IPS-20b (cell line): Measurements from ENCODE around the gene TMEM239.
"Not testable (repeated sequence)": the region's sequence is repeated elsewhere in the genome, so short reads cannot be mapped to it uniquely, and the experiment has no call there.

ENCODE experiments used
- H3K27ac ChIP-seq: one replicate; pipeline ENCODE4 v1.5.1; 2013; ENCODE audit warnings: low read length
- H3K27me3 ChIP-seq: 2 replicates; pipeline ENCODE4 v1.6.1; 2013; ENCODE audit warnings: mild to moderate bottlenecking, low read length, inconsistent platforms; ENCODE audit not compliant: insufficient read depth
- H3K36me3 ChIP-seq: 2 replicates; pipeline ENCODE4 v1.6.1; 2013; ENCODE audit warnings: low read depth, mild to moderate bottlenecking, inconsistent platforms, low read length, moderate library complexity; ENCODE audit not compliant: insufficient read depth
- H3K4me1 ChIP-seq: 2 replicates; pipeline ENCODE4 v1.6.1; 2013; ENCODE audit warnings: mild to moderate bottlenecking, control low read depth, inconsistent platforms, low read length, moderate library complexity; ENCODE audit not compliant: insufficient read depth
- H3K4me3 ChIP-seq: 2 replicates; pipeline ENCODE4 v1.5.1; 2013; ENCODE audit warnings: mild to moderate bottlenecking, low read length, inconsistent platforms
- H3K9ac ChIP-seq: 2 replicates; pipeline ENCODE4 v1.6.1; 2013; ENCODE audit warnings: low read depth, mild to moderate bottlenecking, inconsistent platforms, low read length, moderate library complexity
- H3K9me3 ChIP-seq: 2 replicates; pipeline ENCODE4 v1.6.1; 2013; ENCODE audit warnings: mild to moderate bottlenecking, low read depth, low read length, inconsistent platforms; ENCODE audit not compliant: insufficient read depth

Gene TMEM239

DNA sequence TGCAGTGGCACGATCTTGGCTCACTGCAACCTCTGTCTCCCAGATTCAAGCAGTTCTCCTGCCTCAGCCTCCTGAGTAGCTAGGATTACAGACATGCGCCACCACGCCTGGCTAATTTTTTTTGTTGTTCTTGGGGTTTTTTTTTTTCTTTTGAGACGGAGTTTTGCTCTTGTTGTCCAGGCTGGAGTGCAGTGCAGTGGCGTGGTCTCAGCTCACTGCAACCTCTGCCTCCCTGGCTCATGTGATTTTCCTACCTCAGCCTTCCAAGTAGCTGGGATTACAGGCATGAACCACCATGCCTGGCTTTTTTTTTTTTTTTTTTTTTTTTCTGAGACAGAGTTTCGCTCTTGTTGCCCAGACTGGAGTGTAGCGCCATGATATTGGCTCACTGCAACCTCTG, 15.0 kb downstream of the TMEM239 start:
- H3K36me3 ChIP-seq, H3K27ac ChIP-seq, H3K4me3 ChIP-seq, H3K4me1 ChIP-seq, H3K9ac ChIP-seq, H3K9me3 ChIP-seq: not testable (repeated sequence)
- peaks cover 32% of the 10 kb centered on the region for H3K27me3 ChIP-seq

DNA sequence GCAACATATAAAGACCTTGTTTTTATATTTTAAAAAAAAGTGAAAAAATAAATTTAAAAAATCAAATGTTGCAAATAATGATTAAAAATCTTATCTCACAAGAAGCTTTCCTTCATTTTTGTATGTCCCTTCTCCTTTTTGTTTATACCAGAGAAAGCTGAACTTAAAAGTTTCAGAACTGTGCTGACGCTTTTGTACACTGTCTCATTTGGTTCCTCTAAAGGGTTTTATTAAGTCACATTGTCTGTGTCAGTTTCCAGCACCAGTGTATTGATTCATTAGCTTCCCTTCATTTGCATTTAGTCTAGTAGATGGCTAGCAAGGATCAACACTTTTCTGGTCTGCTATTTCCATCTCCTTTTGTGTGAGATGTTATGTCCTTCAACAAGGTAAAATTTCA, 17.6 kb downstream of the TMEM239 start:
- H3K36me3 ChIP-seq: no peaks in the 10 kb centered on the region
- no peaks in the 10 kb centered on the region for H3K9me3 ChIP-seq
- no peaks in the 10 kb centered on the region for H3K4me1 ChIP-seq
- no peak overlapping the region for H3K9ac ChIP-seq
- H3K27me3 ChIP-seq: peaks cover 7% of the 10 kb centered on the region
- H3K4me3 ChIP-seq: no peak overlapping the region
- H3K27ac ChIP-seq: no peak overlapping the region

DNA sequence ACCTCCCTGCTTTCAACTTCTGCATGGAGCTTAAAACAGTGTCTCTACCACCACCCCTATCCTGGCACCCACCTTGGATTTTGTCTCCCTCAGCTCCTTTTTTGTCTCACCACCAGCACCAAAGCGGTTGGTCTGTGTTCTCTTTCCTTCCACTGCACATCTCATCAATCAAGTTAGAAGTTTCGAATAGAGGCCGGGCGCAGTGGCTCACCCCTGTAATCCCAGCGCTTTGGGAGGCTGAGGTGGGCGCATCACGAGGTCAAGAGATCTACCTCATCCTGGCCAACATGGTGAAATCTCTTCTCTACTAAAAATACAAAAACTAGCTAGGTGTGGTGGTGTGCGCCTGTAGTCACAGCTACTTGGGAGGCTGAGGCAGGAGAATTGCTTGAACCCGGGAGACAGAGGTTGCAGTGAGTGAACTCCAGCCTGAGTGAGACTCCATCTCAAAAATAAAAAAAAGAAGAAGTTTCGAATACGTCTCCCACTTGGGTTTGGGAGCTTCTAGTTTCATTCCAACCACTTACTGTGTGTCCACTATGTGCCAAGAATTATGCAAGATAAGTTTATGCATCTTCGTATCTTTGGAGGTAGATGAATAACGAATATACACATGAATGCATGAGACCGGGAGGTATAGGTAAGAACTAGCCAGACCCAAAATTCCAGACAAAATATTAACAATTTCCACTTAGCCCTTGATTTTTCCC, 18.4 kb downstream of the TMEM239 start:
- Histone ChIP-seq H3K27ac (no peak overlapping the region), H3K9ac (no peak overlapping the region), H3K4me3 (no peak overlapping the region), H3K27me3 (peaks cover 6% of the 10 kb centered on the region), H3K9me3 (no peaks in the 10 kb centered on the region), H3K4me1 (no peaks in the 10 kb centered on the region), H3K36me3 (no peaks in the 10 kb centered on the region)

DNA sequence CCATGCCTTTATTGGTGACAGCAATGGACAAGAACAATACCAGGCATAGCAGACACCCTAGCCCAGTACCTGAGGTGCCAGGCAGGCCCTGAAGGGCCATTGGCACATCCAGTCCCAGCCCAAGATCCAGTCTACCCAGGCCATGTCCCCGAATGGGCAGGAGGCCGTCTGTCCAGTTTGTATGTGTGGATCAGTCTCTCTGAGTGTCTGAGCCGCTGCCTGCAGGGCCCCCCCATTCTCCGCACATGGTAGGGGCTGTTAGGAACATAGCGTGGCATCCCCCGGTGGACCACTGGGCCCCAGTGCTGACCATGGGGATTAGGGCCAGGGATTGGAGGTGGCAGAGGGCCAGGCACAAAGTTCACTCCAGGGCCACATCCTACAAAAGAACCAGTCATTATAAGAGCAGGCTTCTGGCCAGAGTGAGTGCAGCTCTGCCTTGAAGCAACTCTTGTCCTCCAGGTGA, 19.2 kb downstream of the TMEM239 start:
- no peaks in the 10 kb centered on the region for H3K4me1 ChIP-seq
- H3K9ac ChIP-seq: no peak overlapping the region
- H3K4me3 ChIP-seq: no peak overlapping the region
- H3K9me3 ChIP-seq: no peaks in the 10 kb centered on the region
- no peaks in the 10 kb centered on the region for H3K36me3 ChIP-seq
- no peak overlapping the region for H3K27ac ChIP-seq
- H3K27me3 ChIP-seq: peaks cover 14% of the 10 kb centered on the region

DNA sequence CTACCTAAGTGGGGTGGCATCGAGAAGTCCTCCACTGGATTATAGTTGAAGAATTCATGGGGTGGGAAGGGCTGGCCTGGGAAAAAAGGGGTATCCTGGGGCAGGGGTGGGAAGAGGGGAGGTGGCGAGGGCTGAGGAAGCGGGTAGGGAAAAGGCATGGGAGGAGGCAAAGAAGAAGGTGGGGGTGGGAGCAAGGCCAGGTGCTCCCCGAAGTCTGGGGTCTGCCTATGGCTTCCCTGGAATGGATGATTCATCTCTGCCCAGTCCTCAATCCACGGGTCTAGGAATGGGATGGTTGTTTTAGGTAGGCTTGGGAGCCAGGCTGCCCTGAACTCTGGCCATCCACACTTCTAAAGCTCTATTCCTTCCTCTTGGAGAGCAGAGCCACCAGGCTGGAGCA, 19.9 kb downstream of the TMEM239 start:
- Histone ChIP-seq H3K36me3 (no peaks in the 10 kb centered on the region), H3K27ac (no peak overlapping the region), H3K9ac (no peak overlapping the region), H3K9me3 (no peaks in the 10 kb centered on the region), H3K4me3 (no peak overlapping the region), H3K4me1 (no peaks in the 10 kb centered on the region; the same call in 1 of the 2 replicates), H3K27me3 (peaks cover 15% of the 10 kb centered on the region)

DNA sequence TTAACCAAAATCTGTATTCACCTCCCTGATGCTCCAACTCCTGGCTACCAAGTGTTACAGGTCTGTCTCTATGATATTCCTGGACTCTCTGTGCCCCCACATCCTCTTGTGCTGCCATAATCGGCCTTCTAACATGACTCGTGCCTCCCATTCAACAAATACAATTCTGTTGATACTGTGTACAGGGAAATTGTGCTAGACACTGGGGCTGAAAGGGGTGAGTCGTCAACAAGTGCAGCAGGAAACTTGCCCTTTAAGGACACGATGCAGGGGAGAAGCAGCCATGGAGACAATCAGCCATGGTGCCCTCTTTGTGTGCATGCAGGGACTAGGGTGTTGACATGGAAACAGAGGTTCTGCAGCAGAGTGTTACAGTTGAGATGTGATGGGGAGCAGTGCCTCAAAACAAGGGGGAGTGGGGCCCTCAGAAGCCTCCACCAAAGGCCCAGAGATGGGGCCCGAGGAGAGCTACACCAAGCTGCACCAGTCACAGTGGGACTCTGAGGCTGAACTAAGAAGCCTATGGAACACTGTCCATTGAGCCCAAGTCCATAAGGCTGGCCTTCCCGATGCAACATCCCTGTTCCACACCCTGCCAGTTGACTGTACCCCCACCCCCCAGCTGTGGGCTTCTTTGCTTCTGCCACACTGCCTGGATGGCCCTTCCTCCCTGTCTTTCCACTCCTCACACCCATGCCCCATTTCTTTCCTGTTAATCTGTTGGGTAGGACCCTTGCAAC, 21.2 kb downstream of the TMEM239 start:
- Histone ChIP-seq H3K27me3 (peaks cover 24% of the 10 kb centered on the region), H3K9me3 (no peaks in the 10 kb centered on the region), H3K9ac (no peak overlapping the region), H3K4me1 (peaks cover 3% of the 10 kb centered on the region; the same call in 1 of the 2 replicates), H3K36me3 (no peaks in the 10 kb centered on the region), H3K4me3 (no peak overlapping the region), H3K27ac (no peak overlapping the region)

DNA sequence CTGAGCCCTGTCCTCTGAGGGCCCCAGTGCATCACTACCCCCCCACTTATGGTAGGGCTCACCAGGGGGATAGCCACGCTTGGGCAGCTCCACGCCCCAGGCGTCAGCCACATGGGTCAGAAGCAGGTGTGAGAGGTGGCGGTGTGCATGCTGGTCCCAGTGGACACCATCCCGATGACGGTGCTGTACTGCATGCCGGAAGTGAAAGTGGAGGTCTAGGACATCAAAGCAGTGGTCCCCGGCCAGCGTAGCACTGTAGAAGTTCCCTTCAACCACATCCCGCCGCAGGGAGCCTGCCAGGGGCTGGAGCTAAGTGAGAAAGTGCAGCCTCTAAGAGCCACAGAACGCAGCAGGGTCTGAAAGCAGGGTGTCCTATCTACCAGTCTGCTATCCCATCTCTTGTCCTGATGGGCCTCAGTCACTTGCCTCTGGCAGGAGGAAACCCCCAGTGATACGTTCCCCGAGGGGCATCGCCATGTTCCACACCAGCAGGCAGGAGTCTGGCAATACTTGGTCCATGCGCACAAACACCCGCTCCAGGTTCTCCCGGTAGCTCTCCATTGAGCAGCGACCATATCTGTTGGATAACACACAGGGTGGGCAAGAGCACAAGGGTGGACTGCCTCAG, 22.1 kb downstream of the TMEM239 start:
- H3K4me1 ChIP-seq: peaks cover 3% of the 10 kb centered on the region; the same call in 1 of the 2 replicates
- no peak overlapping the region for H3K27ac ChIP-seq
- H3K9ac ChIP-seq: no peak overlapping the region

DNA sequence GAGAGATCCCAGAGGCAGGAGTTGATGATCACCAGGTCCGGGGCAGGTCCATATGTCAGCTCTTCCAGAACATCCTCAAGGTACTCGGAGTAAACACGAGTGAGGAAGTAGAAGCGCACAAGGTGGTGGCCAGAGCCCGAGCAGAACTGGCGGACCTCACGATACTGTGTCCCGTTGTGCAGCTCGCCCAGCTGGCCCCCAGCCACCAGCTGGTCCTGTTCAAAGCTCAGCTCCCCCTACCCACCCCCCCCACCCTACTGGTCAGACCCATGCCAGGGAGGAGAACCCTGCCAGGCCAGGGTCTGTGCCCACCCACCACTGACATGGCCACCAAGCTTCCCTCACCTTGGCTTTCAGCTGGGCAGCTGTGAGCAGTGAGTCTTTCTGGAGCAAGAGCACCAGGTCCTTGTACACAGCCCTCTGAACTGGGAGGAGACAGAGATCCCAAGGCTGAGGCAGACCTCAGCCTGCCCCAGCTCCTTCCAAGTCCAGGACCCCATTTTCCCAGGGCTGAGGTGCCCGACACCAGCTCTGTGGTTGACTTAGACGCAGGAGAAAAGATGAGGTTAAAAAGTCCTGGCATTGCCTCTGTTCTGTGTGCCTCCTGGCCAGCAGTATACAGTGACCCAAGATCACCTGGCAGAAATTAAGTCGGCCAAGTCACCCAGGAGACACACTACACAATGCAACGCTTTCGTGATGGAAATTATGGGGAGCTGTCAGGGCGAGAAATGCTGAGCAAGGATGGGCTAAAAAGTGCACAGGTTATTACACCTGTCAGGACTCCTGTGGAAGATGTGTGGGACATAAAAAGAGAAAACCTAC, 22.9 kb downstream of the TMEM239 start:
- Histone ChIP-seq H3K4me1 (peaks cover 3% of the 10 kb centered on the region; the same call in 1 of the 2 replicates), H3K27ac (no peak overlapping the region)

More for the DNA sequence above, 22.1 kb downstream of the TMEM239 start:
- Histone ChIP-seq H3K27me3 (peaks cover 24% of the 10 kb centered on the region), H3K4me3 (no peak overlapping the region), H3K36me3 (no peaks in the 10 kb centered on the region), H3K9me3 (no peaks in the 10 kb centered on the region)

DNA sequence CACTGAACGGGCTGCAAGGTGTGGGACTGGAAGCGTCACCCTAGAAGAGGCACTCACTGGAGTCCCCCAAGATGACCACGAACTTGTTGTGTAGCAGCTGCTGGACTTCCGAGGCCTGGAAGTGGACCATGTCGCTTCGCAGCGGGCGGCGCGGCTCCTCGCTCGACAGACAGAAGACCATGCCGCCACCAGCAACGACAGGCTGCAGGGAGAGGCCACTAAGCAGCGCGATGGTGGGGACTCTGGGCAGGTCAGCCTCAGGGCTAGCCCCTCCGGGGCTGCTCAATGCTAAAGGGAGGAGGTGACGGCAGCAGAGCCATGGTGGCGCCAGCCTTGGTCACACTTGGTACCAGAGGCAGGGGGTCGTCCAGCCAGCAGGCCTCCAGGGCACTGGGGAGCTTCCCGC, 23.6 kb downstream of the TMEM239 start:
- Histone ChIP-seq H3K27ac (no peak overlapping the region), H3K9ac (no peak overlapping the region), H3K4me3 (peak overlapping the region; percentile 88; the same call in 1 of the 2 replicates), H3K4me1 (peaks cover 3% of the 10 kb centered on the region; the same call in 1 of the 2 replicates), H3K36me3 (no peaks in the 10 kb centered on the region), H3K9me3 (no peaks in the 10 kb centered on the region), H3K27me3 (peaks cover 24% of the 10 kb centered on the region)

More for the DNA sequence above, 22.9 kb downstream of the TMEM239 start:
- H3K9me3 ChIP-seq: no peaks in the 10 kb centered on the region
- no peaks in the 10 kb centered on the region for H3K36me3 ChIP-seq
- no peak overlapping the region for H3K9ac ChIP-seq
- peaks cover 24% of the 10 kb centered on the region for H3K27me3 ChIP-seq
- H3K4me3 ChIP-seq: no peak overlapping the region

DNA sequence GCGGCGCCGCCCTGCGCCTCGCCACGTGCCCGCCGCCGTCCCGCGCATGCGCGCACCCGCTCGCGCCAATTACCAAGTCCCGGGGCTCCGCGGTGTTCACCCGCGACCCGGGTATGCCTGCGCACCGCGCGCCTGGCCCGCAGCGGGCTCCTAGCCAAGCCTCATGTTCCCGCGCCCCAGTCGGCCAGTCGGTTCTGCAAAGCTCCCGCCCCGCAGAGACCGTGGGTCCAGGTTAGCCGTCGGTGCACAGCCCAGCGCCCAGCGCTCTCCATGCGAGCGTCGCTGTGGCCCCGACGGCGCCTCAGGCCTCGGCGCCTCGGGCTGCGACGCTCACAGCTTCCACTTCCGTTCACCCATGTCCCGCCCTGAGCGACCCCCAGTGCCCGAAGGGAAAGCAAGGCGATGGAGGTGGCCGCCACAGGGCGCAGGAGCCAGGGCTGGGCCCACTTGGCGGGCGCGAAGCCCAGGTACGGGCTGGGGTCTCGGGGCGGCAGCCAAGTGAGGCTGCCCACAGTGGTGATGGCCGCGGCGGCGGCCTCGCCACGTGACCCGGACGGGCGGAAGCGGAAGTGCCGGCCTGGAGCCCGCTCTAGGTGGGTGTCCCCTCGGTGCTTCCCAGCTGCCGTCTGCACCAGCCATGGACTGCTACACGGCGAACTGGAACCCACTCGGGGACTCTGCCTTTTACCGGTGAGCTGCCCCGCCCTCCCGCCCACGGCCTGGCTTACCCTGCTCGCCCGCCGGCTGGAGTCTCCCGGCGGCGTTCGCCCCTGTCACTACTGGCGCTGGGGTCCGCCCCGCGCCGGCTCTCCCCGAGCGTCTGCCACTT, 24.2 kb downstream of the TMEM239 start, which contains the start of the genes PCED1A and VPS16:
Gene PCED1A (minus strand): TSS at position 518 of the 829 bp plus-strand sequence. CDS start 743 bp downstream, outside the sequence.
Gene VPS16 (plus strand): TSS at position 608 of the 829 bp plus-strand sequence. CDS start 30 bp downstream, at position 638.
- Histone ChIP-seq H3K9me3 (no peaks in the 10 kb centered on the region), H3K27me3 (peaks cover 24% of the 10 kb centered on the region), H3K9ac (peak within 1 kb of the TSS; percentile 73), H3K36me3 (no peaks in the 10 kb centered on the region), H3K4me1 (peaks cover 3% of the 10 kb centered on the region; the same call in 1 of the 2 replicates), H3K27ac (no peak within 1 kb of the TSS), H3K4me3 (peak within 1 kb of the TSS; percentile 88)
